K562 (cell line): ENCODE measurements around the gene MXRA7. TPM values are rescaled to one million over a fixed set of nuclear protein-coding genes. Genes with fewer than 3 reads are reported as not detected.

ENCODE experiments used
- CEBPG ChIP-seq, 3 experiments: fragments of 200-800 bp in 1 of 3; sonication (Bioruptor generic) in 1 of 3; sonication (generic) in 1 of 3; formaldehyde crosslinking in 1 of 3; IDR thresholded peaks in 2 of 3; conservative IDR thresholded peaks in 1 of 3; 2 replicates each; pipeline versions ENCODE4 v1.6.1 to v1.8.0; 2016 to 2022; ENCODE audit warnings: missing compliant biosample characterization in 2 of 3, missing genetic modification characterization in 2 of 3, mild to moderate bottlenecking in 1 of 3, missing genetic modification reagents in 1 of 3
- DNMT1 ChIP-seq: fragments of 450-650 bp; IDR thresholded peaks from 2 replicates; pipeline ENCODE4 v1.6.1; 2016; ENCODE audit warnings: antibody characterized with exemption, mild to moderate bottlenecking
- EGR1 ChIP-seq: fragments of 450-650 bp; conservative IDR thresholded peaks from 2 replicates; pipeline ENCODE4 v1.6.1; 2017; ENCODE audit warnings: mild to moderate bottlenecking
- ERF ChIP-seq: fragments of 450-650 bp; formaldehyde crosslinking; IDR thresholded peaks from 2 replicates; pipeline ENCODE4 v1.4.0; 2020; ENCODE audit warnings: mild to moderate bottlenecking, mixed read lengths
- ETV6 ChIP-seq, 3 experiments: fragments of 150-350 bp in 1 of 3; sonication (generic) in 1 of 3; formaldehyde crosslinking in 1 of 3; IDR thresholded peaks; 2 replicates each; pipeline versions ENCODE4 v1.6.1 to v1.8.0; 2014 to 2022; ENCODE audit warnings: borderline replicate concordance in 2 of 3, low read depth in 2 of 3, antibody characterized with exemption in 1 of 3, low read length in 1 of 3, mild to moderate bottlenecking in 1 of 3, missing genetic modification reagents in 1 of 3
- FOXA3 ChIP-seq, 2 experiments: fragments of 450-650 bp in 1 of 2; sonication (generic) in 1 of 2; formaldehyde crosslinking; IDR thresholded peaks in 1 of 2; conservative IDR thresholded peaks in 1 of 2; 2 replicates each; pipeline versions ENCODE4 v1.4.0 to v1.8.0; 2020 to 2022; ENCODE audit warnings: mild to moderate bottlenecking in 2 of 2, missing genetic modification reagents in 1 of 2
- HDAC6 ChIP-seq: IDR thresholded peaks from 2 replicates; pipeline ENCODE4 v1.6.1; 2012; ENCODE audit warnings: low read depth, mild to moderate bottlenecking, control low read depth, inconsistent platforms, low read length, moderate library complexity
- KAT7 ChIP-seq: sonication (generic); formaldehyde crosslinking; IDR thresholded peaks from 2 replicates; pipeline ENCODE4 v1.8.0; 2022; ENCODE audit warnings: missing genetic modification reagents, mild to moderate bottlenecking, borderline replicate concordance
- NCOR1 ChIP-seq: fragments of 450-650 bp; IDR thresholded peaks from 2 replicates; pipeline ENCODE4 v1.6.1; 2016; ENCODE audit warnings: mild to moderate bottlenecking, moderate library complexity
- NR2C2 ChIP-seq, 2 experiments: fragments of 200-800 bp in 1 of 2; sonication (Bioruptor generic) in 1 of 2; sonication (generic) in 1 of 2; formaldehyde crosslinking in 1 of 2; IDR thresholded peaks; 2 replicates each; pipeline versions ENCODE4 v1.6.1 to v1.8.0; 2016 to 2022; ENCODE audit warnings: mild to moderate bottlenecking in 1 of 2, missing compliant biosample characterization in 1 of 2, missing genetic modification characterization in 1 of 2, missing genetic modification reagents in 1 of 2
- PHB ChIP-seq: fragments of 250-450 bp; sonication (Bioruptor Pico); IDR thresholded peaks from 2 replicates; pipeline ENCODE4 v1.5.0; 2021
- POLR2A ChIP-seq: fragments of 450-650 bp; conservative IDR thresholded peaks from 2 replicates; pipeline ENCODE4 v1.6.1; 2016
- POLR2AphosphoS2 ChIP-seq: IDR thresholded peaks from 2 replicates; pipeline ENCODE4 v1.6.1; 2012; ENCODE audit warnings: low read length, improper control_type of control experiment
- RBBP5 ChIP-seq: fragments of 200-600 bp; sonication (generic); IDR thresholded peaks from 2 replicates; pipeline ENCODE4 v1.6.1; 2012; ENCODE audit warnings: borderline replicate concordance, mild to moderate bottlenecking, low read length, control low read depth, inconsistent platforms; ENCODE audit not compliant: insufficient read depth, poor library complexity, severe bottlenecking
- SETDB1 ChIP-seq: IDR thresholded peaks from one replicate; pipeline ENCODE4 v1.6.1; 2012; ENCODE audit warnings: low read length, control low read depth, inconsistent platforms
- TCF3 ChIP-seq: sonication (generic); formaldehyde crosslinking; IDR thresholded peaks from 2 replicates; pipeline ENCODE4 v1.4.0; 2020; ENCODE audit warnings: mild to moderate bottlenecking, missing genetic modification reagents
- TEAD2 ChIP-seq: fragments of 450-650 bp; IDR thresholded peaks from 2 replicates; pipeline ENCODE4 v1.6.1; 2016; ENCODE audit warnings: missing genetic modification characterization, control low read depth, missing compliant biosample characterization
- TFAP4 ChIP-seq: sonication (generic); formaldehyde crosslinking; IDR thresholded peaks from 2 replicates; pipeline ENCODE4 v1.8.0; 2022; ENCODE audit warnings: missing genetic modification reagents, mild to moderate bottlenecking, moderate library complexity, borderline replicate concordance
- ZNF282 ChIP-seq: sonication (generic); formaldehyde crosslinking; IDR thresholded peaks from 2 replicates; pipeline ENCODE4 v1.8.1; 2023; ENCODE audit warnings: missing genetic modification reagents
- ZNF518B ChIP-seq: fragments of 250-450 bp; sonication (Bioruptor Pico); IDR thresholded peaks from 2 replicates; pipeline ENCODE4 v1.5.0; 2021; ENCODE audit warnings: mild to moderate bottlenecking, moderate library complexity
- ZNF785 ChIP-seq: fragments of 250-450 bp; sonication (Bioruptor Pico); IDR thresholded peaks from 2 replicates; pipeline ENCODE4 v1.4.0; 2020; ENCODE audit warnings: mild to moderate bottlenecking
- ZNF830 ChIP-seq: fragments of 250-450 bp; sonication (Bioruptor Pico); IDR thresholded peaks from 2 replicates; pipeline ENCODE4 v1.5.0; 2021; ENCODE audit warnings: mild to moderate bottlenecking
- polyA plus RNA-seq, 8 experiments: library from polyadenylated mRNA; depleted of rRNA in 4 of 8; stranded (reverse) in 5 of 8; unstranded in 3 of 8; fragments of >200 nt; fragmentation: Nextera tagmentation in 2 of 8; fragmentation: Illumina TruSeq in 1 of 8; extraction: Ambion mirVana in 2 of 8; extraction: Trizol in 1 of 8; gene quantifications; 2 replicates each; pipeline versions ENCODE4 v1.2.1 to v1.2.3, GENCODE V29; 2011 to 2014; ENCODE audit warnings: inconsistent platforms in 1 of 8, missing spikeins in 1 of 8
- total RNA-seq, 7 experiments: library from RNA; depleted of rRNA in 6 of 7; stranded (reverse); fragments of >200 nt in 6 of 7; fragmentation: Illumina TruSeq in 2 of 7; extraction: Trizol in 2 of 7; gene quantifications; 2 replicates each; pipeline versions ENCODE4 v1.2.1 to v1.2.3, GENCODE V29; 2011 to 2021; ENCODE audit warnings: low replicate concordance in 1 of 7

The MXRA7 gene
- total and polyA plus RNA-seq, 9 of the 15 experiments (the other 6 are each of a cell fraction or from before 2014, with no cell fraction given): 2.6 to 38.4 (median 14.3) TPM

GRCh38 chr17:76671123-76671911 is 39.4 kb downstream of the MXRA7 start (continued):
- TF ChIP-seq ZNF518B (no peak), ZNF282 (CRISPR knock-in tag) (no peak), EGR1 (0 out of 2 replicates have a peak, but pooled peaks have one; percentile 3), ZNF785 (no peak), ETV6 (IDR thresholded peaks at IDR 0.05; ENCODE audit: borderline replicate concordance in 1 of 2, low read depth in 2 of 2, low read length in 1 of 2) (no peak), ETV6 (CRISPR knock-in tag; IDR thresholded peaks at IDR 0.05; ENCODE audit: borderline replicate concordance) (no peak), PHB (no peak), TEAD2 (tag) (no peak), ERF (CRISPR knock-in tag) (no peak), POLR2A (peak; percentile 80), HDAC6 (no peak), DNMT1 (no peak), TCF3 (CRISPR knock-in tag) (no peak), CEBPG (CRISPR knock-in tag; IDR thresholded peaks at IDR 0.05) (no peak; the same call in 1 of the 2 replicates), CEBPG (tag; conservative IDR thresholded peaks at IDR 0.05 in 1 of 2, IDR thresholded peaks at IDR 0.05 in 1 of 2) (0 out of 4 replicates have a peak, but pooled peaks of 1 of the 2 experiments have one; percentile 19), POLR2AphosphoS2 (no peak), KAT7 (CRISPR knock-in tag) (no peak), FOXA3 (CRISPR knock-in tag; conservative IDR thresholded peaks at IDR 0.05 in 1 of 2, IDR thresholded peaks at IDR 0.05 in 1 of 2) (peak in 1 of 2 experiments; percentile 63; a peak in 1 of 4 replicates), TFAP4 (CRISPR knock-in tag) (peak; percentile 65; the same call in 1 of the 2 replicates), RBBP5 (no peak), SETDB1 (no peak), ZNF830 (CRISPR knock-in tag) (no peak), NR2C2 (CRISPR knock-in tag; IDR thresholded peaks at IDR 0.05) (no peak), NR2C2 (tag; IDR thresholded peaks at IDR 0.05) (0 out of 2 replicates have a peak, but pooled peaks have one; percentile 6), NCOR1 (no peak)
